ENCODE measurements around the gene PIAS4. TPM values are rescaled to one million over a fixed set of nuclear protein-coding genes. Genes with fewer than 3 reads are reported as not detected.

The PIAS4 gene
- total RNA-seq, 1 donor from 2014 or later = 36.4 TPM

DNA sequence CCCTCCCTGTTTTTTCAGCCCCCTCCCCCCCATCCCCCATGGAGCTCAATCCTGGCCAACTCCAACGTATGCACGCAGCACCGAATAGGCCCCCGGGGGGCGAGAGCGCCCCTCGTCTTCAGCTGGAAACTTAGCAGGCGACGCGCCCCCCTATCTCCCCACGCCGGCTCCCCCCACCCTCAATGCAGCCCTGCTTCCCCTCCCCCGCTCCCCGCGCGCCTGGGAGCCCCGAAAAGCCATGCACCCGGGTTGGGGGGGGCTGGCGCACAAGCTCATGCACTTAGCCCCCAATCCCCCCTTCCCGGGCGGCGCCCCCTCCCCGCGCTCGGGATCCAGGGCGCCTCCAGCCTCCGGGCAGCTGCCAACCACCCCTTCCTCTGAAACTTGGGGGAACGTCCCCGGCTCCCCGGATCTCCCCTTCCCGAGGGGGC lies 58.7 kb downstream of the PIAS4 start:
- Mint-ChIP-seq H3K27ac (no peak overlapping the region), H3K4me3 (peak overlapping the region; percentile 70), H3K9me3 (no peaks in the 10 kb centered on the region), H3K27me3 (no peaks in the 10 kb centered on the region), H3K4me1 (peaks cover 46% of the 10 kb centered on the region), H3K36me3 (ENCODE audit: low read depth) (peaks cover 2% of the 10 kb centered on the region)
- DNase-seq (peak; percentile 52), ATAC-seq (ENCODE audit: low read depth) (no peak)
- ChIA-PET POLR2A (interaction anchor here (0.6 to 2.9 kb wide), 15 partner anchors 12 to 1697 kb away, joined by 3 to 31 read pairs (median 4); partner anchors contain the start of genes EEF2 and PIAS4), CTCF (interaction anchor here (0.7 kb wide), 1 partner anchor 43 kb away, joined by 4 read pairs; no protein-coding TSS in a partner anchor)
- TF ChIP-seq, protein P1, sequence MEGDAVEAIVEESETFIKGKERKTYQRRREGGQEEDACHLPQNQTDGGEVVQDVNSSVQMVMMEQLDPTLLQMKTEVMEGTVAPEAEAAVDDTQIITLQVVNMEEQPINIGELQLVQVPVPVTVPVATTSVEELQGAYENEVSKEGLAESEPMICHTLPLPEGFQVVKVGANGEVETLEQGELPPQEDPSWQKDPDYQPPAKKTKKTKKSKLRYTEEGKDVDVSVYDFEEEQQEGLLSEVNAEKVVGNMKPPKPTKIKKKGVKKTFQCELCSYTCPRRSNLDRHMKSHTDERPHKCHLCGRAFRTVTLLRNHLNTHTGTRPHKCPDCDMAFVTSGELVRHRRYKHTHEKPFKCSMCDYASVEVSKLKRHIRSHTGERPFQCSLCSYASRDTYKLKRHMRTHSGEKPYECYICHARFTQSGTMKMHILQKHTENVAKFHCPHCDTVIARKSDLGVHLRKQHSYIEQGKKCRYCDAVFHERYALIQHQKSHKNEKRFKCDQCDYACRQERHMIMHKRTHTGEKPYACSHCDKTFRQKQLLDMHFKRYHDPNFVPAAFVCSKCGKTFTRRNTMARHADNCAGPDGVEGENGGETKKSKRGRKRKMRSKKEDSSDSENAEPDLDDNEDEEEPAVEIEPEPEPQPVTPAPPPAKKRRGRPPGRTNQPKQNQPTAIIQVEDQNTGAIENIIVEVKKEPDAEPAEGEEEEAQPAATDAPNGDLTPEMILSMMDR (IDR thresholded peaks at IDR 0.05) = no peak
- intact Hi-C loops (cut with micrococcal nuclease) = loop anchor here (1.0 to 10.0 kb wide), 10 partner anchors 19 to 511 kb away; partner anchors contain the start of genes ANKRD24, HDGFL2, MAP2K2 and MFSD12

DNA sequence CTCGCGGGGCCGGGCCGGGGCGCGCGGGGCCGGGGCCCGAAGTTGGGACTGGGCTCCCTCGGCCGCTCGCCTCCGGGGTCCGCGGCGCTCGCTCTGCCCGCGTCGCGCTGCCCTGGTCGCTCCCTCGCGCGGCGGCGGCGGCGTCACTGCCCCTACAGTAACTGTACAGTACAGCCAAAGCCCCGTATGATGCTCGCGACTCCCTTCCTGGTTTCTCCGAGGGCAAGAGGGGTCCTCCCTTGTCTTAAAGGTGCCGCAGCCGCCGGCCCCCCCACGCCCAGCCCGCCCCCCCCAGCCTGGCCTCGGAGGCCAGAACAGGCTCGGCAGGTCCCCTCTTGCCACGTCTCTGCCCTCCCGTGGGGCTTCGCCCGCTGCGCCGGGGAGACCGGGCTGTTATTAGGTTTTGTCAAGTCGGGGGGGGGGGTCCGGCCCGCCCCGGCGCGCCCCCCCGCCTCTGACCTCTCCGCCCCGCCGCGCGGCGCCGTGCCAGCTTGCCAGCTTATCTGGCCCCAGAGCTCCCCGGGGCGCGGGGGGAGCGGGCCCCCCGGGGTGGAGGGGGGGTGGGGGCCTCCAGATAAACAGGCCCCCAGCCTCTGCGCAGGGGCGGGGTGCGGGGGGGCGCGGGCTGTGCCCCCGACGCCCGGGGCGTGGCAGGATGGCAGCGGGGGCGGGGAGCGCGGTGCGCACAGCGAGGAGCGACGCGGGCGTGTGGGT lies 59.3 kb downstream of the PIAS4 start, which contains the start of gene ZBTB7A:
Gene ZBTB7A (minus strand): TSS at position 218 of the 714 bp plus-strand sequence. CDS start 11,667 bp downstream, outside the sequence.
- ATAC-seq (ENCODE audit: low read depth) (peak; percentile 26), DNase-seq (peak; percentile 69)
- CTCF ChIA-PET = no interaction called here
- no peaks in the 10 kb centered on the region for H3K9me3 Mint-ChIP-seq
- TF ChIP-seq, protein P1 (IDR thresholded peaks at IDR 0.05) = no peak
- H3K27me3 Mint-ChIP-seq = no peaks in the 10 kb centered on the region
- peak within 1 kb of the TSS; percentile 80 for H3K27ac Mint-ChIP-seq
- peak within 1 kb of the TSS; percentile 86 for H3K4me3 Mint-ChIP-seq
- POLR2A ChIA-PET = interaction anchor here (0.6 to 2.9 kb wide), 16 partner anchors 11 to 304 kb away, joined by 3 to 31 read pairs (median 6); partner anchors contain the start of genes DAPK3, EEF2, MRPL54 and PIAS4
- peaks cover 2% of the 10 kb centered on the region for H3K36me3 Mint-ChIP-seq (ENCODE audit: low read depth)
- intact Hi-C loops (cut with micrococcal nuclease) = loop anchor here (1.0 to 10.0 kb wide), 11 partner anchors 10 to 512 kb away; partner anchors contain the start of genes ANKRD24, HDGFL2, MAP2K2 and MFSD12
- peaks cover 42% of the 10 kb centered on the region for H3K4me1 Mint-ChIP-seq

DNA sequence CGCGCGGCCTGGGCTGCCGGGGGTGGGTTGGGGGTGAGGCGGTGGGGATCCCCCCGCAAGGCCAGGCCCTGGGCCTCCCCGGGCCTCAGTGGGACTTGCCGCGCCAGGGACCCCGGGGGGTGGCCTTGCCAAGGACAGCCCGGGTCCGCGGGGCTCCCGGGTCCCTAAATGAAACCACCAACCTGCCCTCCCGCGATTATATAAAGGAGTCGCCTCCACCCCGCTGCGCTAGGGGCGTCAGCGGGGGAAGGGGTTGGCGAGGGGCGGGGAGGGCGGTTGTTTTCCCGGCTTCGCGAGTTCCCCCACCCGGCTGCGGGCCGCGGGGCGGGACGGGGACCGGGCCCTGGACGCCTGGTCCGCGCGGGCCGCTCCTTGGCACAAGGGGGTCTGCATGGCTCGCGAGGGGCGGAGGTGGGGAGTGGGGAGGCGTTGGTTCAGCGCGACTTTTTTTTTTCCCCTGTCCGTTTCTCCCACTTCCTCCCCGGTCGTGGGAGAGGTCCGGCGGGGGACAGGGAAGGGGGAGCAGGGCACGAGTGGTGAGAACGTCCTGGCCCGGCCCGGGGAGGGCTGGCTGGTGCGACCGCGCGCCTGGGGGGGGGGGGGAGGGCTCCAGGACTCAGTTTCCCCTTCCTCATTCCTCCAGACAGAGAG lies 60.0 kb downstream of the PIAS4 start:
- Mint-ChIP-seq H3K36me3 (ENCODE audit: low read depth) (peaks cover 2% of the 10 kb centered on the region), H3K27ac (peak overlapping the region; percentile 74), H3K9me3 (no peaks in the 10 kb centered on the region), H3K4me1 (peaks cover 35% of the 10 kb centered on the region), H3K27me3 (no peaks in the 10 kb centered on the region), H3K4me3 (peak overlapping the region; percentile 82)
- ChIA-PET CTCF (no interaction called here), POLR2A (interaction anchor here (0.6 to 2.9 kb wide), 8 partner anchors 10 to 305 kb away, joined by 3 to 31 read pairs (median 6); partner anchors contain the start of gene MRPL54)
- no peak for ATAC-seq (ENCODE audit: low read depth)
- TF ChIP-seq, protein P1 (IDR thresholded peaks at IDR 0.05) = no peak
- intact Hi-C loops (cut with micrococcal nuclease) = loop anchor here (1.0 to 10.0 kb wide), 6 partner anchors 10 to 513 kb away; partner anchors contain the start of genes HDGFL2, MFSD12, PIAS4 and YJU2
- DNase-seq = no peak

DNA sequence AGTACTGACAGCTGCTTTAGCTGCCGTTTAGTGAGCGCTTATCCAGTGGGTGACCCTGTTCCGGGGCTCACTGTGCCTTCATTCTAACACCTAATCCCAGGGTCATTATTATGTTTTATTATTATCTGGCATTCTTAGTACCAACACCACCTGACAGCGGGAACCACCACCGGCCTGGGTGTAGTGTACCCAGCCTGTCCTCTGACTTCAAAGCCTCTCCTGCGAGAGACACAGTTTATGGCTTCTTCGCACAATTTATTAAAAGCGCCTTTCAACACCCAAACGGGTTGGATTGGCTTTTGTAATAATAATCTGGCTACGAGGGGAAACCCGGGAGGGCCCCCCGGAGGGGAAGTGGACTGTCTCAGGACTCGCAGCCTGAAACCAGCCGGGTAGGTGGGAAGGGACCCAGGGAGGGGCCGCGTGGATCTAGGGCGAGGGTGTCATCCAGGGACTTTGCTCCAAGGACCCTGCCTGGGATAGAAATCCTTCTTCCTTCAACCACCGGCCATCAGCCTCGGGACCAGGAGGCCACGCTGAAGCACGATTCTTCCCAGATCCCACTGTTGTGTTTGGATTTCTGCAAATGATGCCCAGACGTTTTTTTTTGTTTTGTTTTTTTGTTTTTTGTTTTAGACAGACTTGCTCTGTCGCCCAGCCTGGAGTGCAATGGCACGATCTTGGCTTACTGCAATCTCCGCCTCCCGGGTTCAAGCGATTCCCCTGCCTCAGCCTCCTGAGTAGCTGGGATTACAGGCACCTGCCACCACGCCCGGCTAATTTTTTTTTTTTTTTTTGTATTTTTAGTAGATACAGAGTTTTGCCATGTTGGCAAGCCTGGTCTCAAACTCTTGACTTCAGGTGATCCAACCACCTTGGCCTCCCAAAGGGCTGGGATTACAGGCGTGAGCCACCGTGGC lies 60.8 kb downstream of the PIAS4 start:
- no peaks in the 10 kb centered on the region for H3K9me3 Mint-ChIP-seq
- no peaks in the 10 kb centered on the region for H3K36me3 Mint-ChIP-seq (ENCODE audit: low read depth)
- no peaks in the 10 kb centered on the region for H3K27me3 Mint-ChIP-seq
- no peak for DNase-seq
- CTCF ChIA-PET = no interaction called here
- POLR2A ChIA-PET = interaction anchor here (0.6 to 2.9 kb wide), 7 partner anchors 10 to 256 kb away, joined by 3 to 31 read pairs (median 6); no protein-coding TSS in a partner anchor
- no peak for ATAC-seq (ENCODE audit: low read depth)
- H3K27ac Mint-ChIP-seq = peak overlapping the region; percentile 74
- intact Hi-C loops (cut with micrococcal nuclease) = loop anchor here (5.0 to 10.0 kb wide), 2 partner anchors 404 to 514 kb away; partner anchors contain the start of genes HDGFL2 and MFSD12
- H3K4me1 Mint-ChIP-seq = peaks cover 28% of the 10 kb centered on the region
- peak overlapping the region; percentile 82 for H3K4me3 Mint-ChIP-seq
- TF ChIP-seq, protein P1 (IDR thresholded peaks at IDR 0.05) = no peak

Data from activated B cell treated with CpG ODN at 0.5 μM for 24 hours (primary cell).